Measurements from ENCODE around the gene SPECC1L.

DNA sequence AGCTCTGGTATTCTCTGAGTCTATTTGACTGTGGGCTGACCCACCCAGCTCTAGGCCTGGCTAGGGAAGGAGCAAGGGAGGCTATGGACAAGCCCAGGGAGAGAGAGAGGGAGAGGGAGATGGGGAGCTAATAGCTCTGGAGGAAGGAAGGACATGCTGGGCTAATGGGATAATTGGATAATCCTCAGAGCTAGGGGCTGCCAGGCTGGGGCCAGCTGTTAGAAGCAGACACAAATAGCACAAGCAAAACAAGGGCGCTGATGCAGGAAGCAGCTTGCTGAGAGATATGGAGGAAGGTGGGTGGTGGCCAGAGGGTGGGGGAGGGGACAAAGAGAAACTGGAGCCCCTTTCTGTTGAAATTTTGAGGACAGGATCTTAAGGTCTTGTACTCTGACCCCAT is 180.0 kb downstream of the SPECC1L start:
- TF ChIP-seq, protein P1, sequence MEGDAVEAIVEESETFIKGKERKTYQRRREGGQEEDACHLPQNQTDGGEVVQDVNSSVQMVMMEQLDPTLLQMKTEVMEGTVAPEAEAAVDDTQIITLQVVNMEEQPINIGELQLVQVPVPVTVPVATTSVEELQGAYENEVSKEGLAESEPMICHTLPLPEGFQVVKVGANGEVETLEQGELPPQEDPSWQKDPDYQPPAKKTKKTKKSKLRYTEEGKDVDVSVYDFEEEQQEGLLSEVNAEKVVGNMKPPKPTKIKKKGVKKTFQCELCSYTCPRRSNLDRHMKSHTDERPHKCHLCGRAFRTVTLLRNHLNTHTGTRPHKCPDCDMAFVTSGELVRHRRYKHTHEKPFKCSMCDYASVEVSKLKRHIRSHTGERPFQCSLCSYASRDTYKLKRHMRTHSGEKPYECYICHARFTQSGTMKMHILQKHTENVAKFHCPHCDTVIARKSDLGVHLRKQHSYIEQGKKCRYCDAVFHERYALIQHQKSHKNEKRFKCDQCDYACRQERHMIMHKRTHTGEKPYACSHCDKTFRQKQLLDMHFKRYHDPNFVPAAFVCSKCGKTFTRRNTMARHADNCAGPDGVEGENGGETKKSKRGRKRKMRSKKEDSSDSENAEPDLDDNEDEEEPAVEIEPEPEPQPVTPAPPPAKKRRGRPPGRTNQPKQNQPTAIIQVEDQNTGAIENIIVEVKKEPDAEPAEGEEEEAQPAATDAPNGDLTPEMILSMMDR (IDR thresholded peaks at IDR 0.05; ENCODE audit: insufficient read depth, low read length), result no peak
- TF ChIP-seq POLR2AphosphoS5 (IDR thresholded peaks at IDR 0.05; ENCODE audit: low read depth), result no peak
- TF ChIP-seq GABPA (IDR thresholded peaks at IDR 0.05; ENCODE audit: low read depth), result no peak
